B cell (primary cell): ENCODE data around the gene ASPN.

Experiments used
- EZH2 ChIP-seq: IDR thresholded peaks from 2 replicates; pipeline ENCODE4 v1.6.1; 2012; ENCODE audit warnings: borderline replicate concordance, low read depth, mild to moderate bottlenecking, moderate library complexity, low read length; ENCODE audit not compliant: insufficient read depth, poor library complexity, severe bottlenecking
- TF ChIP-seq, protein P1 (sequence below): fragments of 200-600 bp; IDR thresholded peaks from one replicate; pipeline ENCODE4 v1.8.0; 2022; ENCODE audit warnings: antibody characterized with exemption, mild to moderate bottlenecking

GRCh38 chr9:92503156-92503555, 20.9 kb upstream of the ASPN start:
- TF ChIP-seq, protein P1, sequence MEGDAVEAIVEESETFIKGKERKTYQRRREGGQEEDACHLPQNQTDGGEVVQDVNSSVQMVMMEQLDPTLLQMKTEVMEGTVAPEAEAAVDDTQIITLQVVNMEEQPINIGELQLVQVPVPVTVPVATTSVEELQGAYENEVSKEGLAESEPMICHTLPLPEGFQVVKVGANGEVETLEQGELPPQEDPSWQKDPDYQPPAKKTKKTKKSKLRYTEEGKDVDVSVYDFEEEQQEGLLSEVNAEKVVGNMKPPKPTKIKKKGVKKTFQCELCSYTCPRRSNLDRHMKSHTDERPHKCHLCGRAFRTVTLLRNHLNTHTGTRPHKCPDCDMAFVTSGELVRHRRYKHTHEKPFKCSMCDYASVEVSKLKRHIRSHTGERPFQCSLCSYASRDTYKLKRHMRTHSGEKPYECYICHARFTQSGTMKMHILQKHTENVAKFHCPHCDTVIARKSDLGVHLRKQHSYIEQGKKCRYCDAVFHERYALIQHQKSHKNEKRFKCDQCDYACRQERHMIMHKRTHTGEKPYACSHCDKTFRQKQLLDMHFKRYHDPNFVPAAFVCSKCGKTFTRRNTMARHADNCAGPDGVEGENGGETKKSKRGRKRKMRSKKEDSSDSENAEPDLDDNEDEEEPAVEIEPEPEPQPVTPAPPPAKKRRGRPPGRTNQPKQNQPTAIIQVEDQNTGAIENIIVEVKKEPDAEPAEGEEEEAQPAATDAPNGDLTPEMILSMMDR = no peak
- no peak for TF ChIP-seq EZH2
